Fibroblast of lung (primary cell): ENCODE measurements around the gene SLC34A3.

Experiments used
- EZH2 ChIP-seq: IDR thresholded peaks from 2 replicates; pipeline ENCODE4 v1.5.1; 2012; ENCODE audit warnings: low read length, control low read depth, mild to moderate bottlenecking; ENCODE audit errors: missing control alignments
- TF ChIP-seq, protein P1 (sequence below), 2 donors: IDR thresholded peaks in 1 of 2; conservative IDR thresholded peaks in 1 of 2; 1 replicate in 1 of 2; 2 replicates in 1 of 2; pipeline ENCODE4 v1.5.1; 2011 to 2012; ENCODE audit warnings: low read length in 2 of 2, control low read depth in 1 of 2, inconsistent platforms in 1 of 2, low read depth in 1 of 2, mild to moderate bottlenecking in 1 of 2

DNA sequence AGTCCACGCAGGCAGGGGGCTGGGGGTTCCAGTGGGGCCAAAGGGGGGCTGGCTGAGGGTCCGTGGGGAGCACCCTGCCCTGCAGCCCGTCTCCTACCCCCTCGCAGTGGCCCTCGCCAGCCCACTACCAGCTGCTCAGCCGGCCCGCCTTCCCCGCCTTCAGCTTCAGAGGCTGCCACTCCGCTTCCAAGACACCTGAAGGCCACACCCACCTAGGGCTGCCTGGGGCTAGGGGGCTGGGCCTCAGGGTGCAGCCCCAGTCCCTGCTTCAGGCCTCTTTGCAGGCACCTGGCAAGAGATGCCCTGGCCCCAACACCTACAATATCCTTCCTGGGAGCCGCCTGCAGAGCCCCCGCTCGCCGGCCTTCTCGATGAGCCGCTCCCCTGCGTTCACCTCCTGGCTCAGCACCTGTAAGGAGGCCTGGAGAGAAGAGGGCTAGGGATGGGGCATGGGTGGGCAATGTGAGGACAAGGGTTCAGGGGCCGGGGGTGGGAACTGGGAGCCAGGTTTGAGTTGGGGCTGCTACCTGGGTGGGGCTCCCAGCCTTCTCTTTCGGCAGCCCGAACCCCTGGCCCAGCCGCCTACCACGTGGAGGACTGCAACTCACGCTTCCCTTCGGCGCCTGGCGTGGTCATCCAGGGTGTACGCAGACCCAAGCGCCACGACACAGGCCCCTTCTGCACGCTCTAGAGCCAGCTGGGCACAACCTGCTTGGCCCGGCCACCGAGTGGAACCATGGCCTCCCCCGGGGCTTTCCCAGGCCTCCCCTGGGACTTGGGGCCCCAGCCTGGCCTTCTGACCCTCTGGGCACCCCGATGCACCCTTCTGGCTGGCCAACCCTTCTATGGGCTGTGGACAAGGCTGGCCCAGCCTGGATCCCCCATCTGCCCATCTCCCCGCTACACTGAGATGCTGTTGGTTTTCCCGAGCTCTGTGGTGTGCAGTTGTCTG lies 22.1 kb downstream of the SLC34A3 start:
- TF ChIP-seq, protein P1, sequence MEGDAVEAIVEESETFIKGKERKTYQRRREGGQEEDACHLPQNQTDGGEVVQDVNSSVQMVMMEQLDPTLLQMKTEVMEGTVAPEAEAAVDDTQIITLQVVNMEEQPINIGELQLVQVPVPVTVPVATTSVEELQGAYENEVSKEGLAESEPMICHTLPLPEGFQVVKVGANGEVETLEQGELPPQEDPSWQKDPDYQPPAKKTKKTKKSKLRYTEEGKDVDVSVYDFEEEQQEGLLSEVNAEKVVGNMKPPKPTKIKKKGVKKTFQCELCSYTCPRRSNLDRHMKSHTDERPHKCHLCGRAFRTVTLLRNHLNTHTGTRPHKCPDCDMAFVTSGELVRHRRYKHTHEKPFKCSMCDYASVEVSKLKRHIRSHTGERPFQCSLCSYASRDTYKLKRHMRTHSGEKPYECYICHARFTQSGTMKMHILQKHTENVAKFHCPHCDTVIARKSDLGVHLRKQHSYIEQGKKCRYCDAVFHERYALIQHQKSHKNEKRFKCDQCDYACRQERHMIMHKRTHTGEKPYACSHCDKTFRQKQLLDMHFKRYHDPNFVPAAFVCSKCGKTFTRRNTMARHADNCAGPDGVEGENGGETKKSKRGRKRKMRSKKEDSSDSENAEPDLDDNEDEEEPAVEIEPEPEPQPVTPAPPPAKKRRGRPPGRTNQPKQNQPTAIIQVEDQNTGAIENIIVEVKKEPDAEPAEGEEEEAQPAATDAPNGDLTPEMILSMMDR (conservative IDR thresholded peaks at IDR 0.05 in 1 of 2, IDR thresholded peaks at IDR 0.05 in 1 of 2; ENCODE audit: low read depth in 1 of 2, low read length in 2 of 2): no peak
- TF ChIP-seq EZH2: no peak
